ACHN (cell line): ENCODE results near the gene NANS.

Experiments
- DNase-seq: peaks from one replicate; pipeline ENCODE4 v3.0.0-alpha.2; 2015
- in situ Hi-C: cut with HindIII; loops from 2 replicates; pipeline ENCODE4 v1.10.0; 2017; ENCODE audit warnings: low sequenced_read_pairs, low pct_ligation_motif_present, low pct_unique_long_range_greater_than_20kb

The NANS gene

GRCh38 chr9:98034593-98035546 is 21.7 kb upstream of the NANS start:
- DNase-seq, result peak; percentile 62
- in situ Hi-C loops, result no loop called here

DNA sequence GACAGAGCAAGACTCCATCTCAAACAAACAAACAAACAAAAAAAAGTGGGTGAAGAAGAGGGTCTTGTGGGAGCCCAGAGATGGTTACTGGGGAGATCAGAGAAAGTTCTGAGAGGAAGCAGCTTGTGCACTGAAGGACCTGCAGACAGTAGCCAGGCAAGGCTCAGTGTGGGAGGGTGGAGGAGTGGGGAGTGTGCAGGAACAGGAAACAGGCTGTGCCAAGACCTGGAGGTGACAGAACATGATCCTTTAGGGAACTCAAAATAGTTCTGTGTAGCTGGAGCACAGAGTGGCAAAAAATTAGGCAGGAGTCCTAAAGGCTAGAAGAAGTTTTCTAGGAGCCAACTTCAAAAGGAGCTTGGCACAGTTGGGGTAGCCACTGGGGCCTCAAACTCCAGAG is 19.2 kb upstream of the NANS start:
- in situ Hi-C loops, result no loop called here
- DNase-seq, result no peak

- in situ Hi-C loops, result no loop called here
- DNase-seq, result no peak
Observed at GRCh38 chr9:98038958-98039357, 17.6 kb upstream of the NANS start.

GRCh38 chr9:98039607-98040017 is 16.9 kb upstream of the NANS start:
- in situ Hi-C loops, result no loop called here
- DNase-seq, result no peak

GRCh38 chr9:98040212-98040611 is 16.3 kb upstream of the NANS start:
- no peak for DNase-seq
- in situ Hi-C loops, result no loop called here

DNA sequence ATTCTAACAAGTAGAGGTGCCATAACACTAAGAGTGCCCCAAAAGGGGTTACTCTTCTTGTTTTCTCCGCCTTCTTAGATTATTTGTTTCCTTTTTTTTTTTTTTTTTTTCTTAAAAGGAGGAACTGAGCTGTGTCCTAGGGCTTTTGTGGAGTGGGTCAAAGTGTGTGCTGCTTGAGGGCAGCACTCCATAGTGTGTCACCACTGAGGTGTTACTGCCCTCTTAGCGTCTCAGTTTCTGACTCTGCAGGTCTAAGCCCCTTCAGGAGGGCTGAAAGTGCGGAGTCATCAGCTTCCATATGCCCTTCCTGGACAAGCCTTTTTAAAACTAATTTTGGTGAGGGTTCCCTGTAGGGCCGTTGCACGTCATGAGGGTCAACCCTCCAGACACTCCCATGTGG is 12.6 kb upstream of the NANS start:
- DNase-seq, result no peak
- in situ Hi-C loops, result no loop called here

- DNase-seq, result no peak
- in situ Hi-C loops, result no loop called here
Observed at GRCh38 chr9:98045234-98046179, 11.0 kb upstream of the NANS start.

DNA sequence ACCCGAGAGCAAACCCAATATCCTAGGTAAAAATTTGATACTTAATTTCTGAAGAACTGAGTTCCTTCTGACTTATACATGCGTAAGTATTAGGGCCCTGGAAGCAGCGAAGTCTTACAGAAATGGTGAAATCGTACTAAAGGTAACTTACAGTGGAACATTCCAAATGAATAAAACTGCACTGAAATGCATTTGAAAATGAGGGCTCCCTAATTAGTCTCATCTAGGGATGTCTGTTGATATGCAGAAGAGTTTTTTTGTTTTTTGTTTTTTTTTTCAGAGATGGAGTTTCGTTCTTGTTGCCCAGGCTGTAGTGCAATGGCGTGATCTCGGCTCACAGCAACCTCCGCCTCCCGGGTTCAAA is 10.4 kb upstream of the NANS start:
- no peak for DNase-seq
- in situ Hi-C loops, result no loop called here

DNA sequence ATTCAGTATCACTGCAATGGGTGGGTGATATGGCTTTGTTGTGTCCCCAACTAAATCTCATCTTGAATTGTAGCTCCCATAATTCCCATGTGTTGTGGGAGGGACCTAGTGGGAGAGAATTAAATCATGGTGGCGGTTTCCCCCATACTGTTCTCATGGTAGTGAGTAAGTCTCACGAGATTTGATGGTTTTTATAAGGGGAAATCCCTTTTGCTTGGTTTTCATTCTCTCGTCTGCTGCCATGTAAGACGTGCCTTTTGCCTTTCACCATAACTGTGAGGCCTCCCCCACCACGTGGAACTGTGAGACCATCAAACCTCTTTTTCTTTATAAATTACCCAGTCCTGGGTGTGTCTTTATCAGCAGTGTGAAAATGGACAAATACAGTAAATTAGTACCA is 9.5 kb upstream of the NANS start:
- no peak for DNase-seq
- in situ Hi-C loops, result no loop called here

DNA sequence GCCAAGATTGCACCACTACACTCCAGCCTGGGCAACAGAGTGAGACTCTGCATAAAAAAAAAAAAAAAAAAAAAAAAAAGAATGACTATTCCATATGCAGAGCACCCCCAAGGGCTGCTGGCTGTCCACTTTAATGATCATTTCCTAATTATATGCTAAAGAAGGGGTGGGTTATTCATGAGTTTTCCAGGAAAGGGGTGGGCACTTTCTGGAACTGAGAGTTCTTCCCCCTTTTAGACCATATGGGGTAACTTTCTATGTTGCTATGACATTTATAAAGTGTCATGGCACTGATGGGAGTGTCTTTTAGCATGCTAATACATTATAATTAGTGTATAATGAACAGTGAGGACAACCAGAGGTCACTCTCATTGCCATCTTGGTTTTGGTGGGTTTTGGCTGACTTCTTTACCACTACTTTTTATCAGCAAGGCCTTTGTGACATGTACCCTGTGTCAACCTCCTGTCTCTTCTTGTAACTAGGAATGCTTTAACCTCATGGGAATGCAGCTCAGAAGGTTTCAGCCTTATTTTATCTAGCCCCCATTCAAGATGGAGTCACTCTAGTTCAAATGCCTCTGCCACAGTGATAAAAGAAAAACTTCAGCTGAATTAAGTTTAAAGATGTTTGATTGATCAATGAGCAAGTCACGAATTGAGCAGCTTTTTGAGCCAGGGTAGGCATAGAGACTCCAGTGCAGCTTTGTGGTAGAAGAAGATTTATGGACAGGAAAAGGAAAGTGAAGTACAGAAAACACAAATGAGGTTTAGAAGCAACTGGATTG is 7.1 kb upstream of the NANS start:
- DNase-seq, result no peak
- in situ Hi-C loops, result no loop called here

- in situ Hi-C loops, result no loop called here
- DNase-seq, result no peak
Observed at GRCh38 chr9:98050351-98050750, 6.2 kb upstream of the NANS start.

DNA sequence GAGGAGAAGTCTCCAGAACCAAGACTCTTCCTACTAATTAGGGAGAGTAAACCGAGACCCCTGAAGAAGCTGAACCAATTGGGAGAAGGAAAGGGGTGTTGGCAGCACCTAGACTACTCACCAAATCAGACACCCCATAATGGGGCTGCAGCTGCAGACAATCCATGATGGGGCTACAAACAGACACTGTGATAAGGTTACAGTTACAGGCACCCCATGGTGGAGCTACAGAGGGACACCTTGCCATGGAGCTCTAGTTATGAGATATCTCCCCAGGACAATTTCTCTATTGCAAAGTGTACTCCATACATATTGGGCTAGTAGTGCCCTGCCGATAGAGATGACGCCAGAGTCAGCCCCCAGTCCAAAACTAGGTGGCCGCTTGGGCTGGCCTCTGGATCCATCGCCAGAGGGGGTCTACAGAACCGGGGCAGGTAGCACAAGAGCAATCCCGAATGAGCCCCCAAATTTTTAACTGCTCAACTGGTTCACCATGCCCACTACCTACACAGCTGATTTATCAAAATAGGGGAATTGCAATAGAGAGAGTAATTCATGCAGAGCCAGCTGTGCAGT is 2.1 kb upstream of the NANS start:
- no peak for DNase-seq
- in situ Hi-C loops, result no loop called here

DNA sequence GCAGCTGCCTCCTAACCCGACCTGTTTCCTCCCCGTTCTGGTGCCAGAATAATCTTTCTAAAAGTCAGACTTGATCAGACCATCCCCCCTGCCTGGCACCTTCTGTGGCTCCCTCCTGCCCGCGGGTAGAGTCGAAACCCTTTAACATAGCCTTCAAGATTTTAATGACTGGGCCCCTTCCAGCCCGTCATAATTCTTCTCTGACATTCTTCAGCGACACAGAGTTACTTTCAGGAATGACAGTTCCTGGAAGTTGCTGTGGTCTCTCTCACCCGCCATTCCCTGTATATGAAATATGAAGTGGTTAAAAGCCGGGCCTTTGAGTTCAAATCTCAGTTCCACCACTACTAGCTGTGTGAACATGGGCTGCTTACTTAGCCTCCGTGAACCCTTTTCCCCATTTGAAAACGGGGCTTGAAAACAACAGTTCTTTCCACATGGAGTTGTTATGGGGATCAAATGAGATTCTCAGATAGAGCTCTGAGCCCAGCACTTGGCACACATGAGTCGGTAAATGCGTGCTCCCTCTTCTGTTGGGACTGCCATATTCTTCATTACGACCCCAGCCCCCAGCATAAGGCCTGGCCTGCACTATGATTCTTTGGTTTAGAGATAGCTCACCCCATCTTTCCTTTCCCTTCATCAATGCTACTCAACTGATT is 737 bp downstream of the NANS start:
- in situ Hi-C loops, result no loop called here
- DNase-seq, result peak; percentile 19

DNA sequence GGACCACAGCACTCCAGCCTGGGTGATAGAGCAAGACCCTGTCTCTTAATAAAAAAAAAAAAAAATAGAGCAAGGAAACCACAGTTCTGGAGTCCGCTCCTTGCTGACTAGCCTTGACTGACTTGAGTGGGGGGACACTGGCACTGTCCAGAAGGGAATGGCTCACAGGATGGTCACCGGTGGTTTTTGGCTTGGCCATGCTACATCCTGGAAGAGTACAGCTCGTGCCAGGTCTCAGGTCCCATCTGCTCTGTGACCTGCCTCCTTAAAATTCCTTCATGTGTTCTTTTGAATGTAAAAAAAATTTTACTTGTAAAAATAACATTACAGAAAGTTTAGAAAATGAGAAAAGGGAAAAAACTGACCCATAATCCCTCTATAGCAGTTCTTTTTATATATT is 5.6 kb downstream of the NANS start:
- no peak for DNase-seq
- in situ Hi-C loops, result no loop called here

DNA sequence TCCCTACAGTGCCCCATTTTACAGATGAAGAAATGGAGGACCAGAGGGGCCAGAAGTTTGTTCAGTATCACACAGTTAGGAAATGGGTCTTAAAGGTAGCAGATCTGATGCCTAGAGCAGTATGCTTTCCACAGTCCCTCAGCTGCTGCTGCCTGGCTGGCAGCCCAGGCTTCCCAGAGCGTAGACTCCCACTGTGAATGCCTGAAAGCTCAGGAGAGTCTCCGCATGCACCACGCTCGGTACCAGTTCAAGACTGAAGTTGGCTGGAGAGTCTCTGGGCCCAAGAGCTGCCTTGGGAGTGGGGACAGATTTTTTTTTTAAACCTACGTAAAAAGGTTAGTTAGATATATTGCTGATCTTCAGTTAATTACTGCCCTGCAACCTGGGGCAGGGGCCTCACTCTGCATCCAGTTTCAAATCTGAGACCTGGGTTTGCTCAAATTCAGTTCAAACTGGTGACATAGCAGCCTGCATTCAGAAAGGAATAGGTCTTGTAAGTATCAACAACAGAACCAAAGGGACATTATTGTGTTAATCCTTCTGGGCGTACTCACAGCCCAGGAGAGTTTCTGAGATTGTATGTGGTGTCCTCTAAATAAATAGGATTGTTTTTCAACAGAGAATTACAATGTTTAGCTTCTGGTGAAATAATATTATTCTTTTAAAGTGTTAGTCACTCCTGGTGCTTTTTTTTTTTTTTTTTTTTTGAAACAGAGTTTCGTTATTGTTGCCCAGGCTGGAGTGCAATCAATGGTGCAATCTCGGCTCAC is 8.3 kb downstream of the NANS start:
- in situ Hi-C loops, result no loop called here

GRCh38 chr9:98066235-98066634 is 9.7 kb downstream of the NANS start:
- DNase-seq, result no peak

More for the DNA sequence above, 8.3 kb downstream of the NANS start:
- no peak for DNase-seq

GRCh38 chr9:98067184-98067583 is 10.7 kb downstream of the NANS start:
- no peak for DNase-seq
- in situ Hi-C loops, result no loop called here

More at GRCh38 chr9:98066235-98066634, 9.7 kb downstream of the NANS start:
- in situ Hi-C loops, result no loop called here
